Measurements from ENCODE around the gene LAMTOR2. TPM values are rescaled to one million over a fixed set of nuclear protein-coding genes. Genes with fewer than 3 reads are reported as not detected.
A peak's percentile ranks its signal among the peaks of the same experiment; 100 is the strongest.

LAMTOR2 gene
- total and polyA plus RNA-seq, 9 of the 15 experiments (the other 6 are each of a cell fraction or from before 2014, with no cell fraction given) = 39.0 to 161 (median 74.6) TPM

DNA sequence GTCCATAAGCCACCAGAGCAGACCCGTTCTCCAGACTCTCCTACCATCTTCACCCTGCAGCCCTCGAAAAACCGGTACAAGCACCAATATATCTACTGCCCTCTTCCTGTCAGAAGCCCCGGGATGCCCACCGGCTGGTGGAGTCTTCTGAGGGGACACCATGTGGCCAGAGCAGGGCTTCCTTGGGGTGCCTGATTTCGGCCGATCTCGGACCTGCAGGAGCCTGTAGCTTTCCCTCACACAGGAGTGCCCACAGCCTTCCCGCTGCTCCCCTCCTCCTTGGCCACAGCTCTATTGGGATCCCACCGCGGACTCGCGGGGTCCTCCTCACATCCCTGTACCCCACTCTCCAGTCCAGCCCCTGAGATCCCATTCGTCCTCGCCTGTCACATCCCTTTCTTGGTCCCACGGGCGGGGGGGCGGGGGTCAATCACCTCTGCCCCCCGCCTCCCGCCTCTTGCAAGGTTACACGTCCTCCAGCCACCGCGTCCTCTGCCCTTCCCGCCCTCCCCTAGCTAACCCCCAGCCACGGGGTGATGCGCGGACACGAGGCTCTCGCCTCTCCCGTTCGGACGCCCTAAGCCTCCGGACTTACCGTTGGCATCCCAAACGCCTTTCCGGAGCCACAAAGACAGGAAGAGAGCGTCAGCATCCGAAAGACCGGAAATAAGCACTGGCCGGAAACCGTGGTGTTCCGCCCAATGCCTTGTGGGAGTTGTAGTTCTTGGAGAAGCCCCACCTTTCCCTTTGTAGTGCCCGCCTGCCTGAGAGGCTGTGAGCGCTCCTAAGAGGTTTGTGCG is 34.1 kb upstream of the LAMTOR2 start, which contains the start of gene SSR2 (continued):
- no peak for TF ChIP-seq SMC3 (conservative IDR thresholded peaks at IDR 0.05; ENCODE audit: insufficient read depth, low read depth, low read length)
- no peak for TF ChIP-seq SNRNP70 (optimal IDR thresholded peaks at IDR 0.05; ENCODE audit: low read depth, low read length)
- TF ChIP-seq HCFC1 (IDR thresholded peaks at IDR 0.05; ENCODE audit: low read depth, low read length) = peak; percentile 95
- TF ChIP-seq ZNF253 (CRISPR knock-in tag; conservative IDR thresholded peaks at IDR 0.05) = no peak
- no peak for TF ChIP-seq ZBTB17 (CRISPR knock-in tag; IDR thresholded peaks at IDR 0.05)
- no peak for TF ChIP-seq WHSC1 (IDR thresholded peaks at IDR 0.05; ENCODE audit: low read length)
- no peak for TF ChIP-seq ZC3H8 (IDR thresholded peaks at IDR 0.05)
- peak; percentile 89 for TF ChIP-seq ELF1 (tag; IDR thresholded peaks at IDR 0.05)
- no peak for TF ChIP-seq TEAD2 (tag; IDR thresholded peaks at IDR 0.05)
- no peak for TF ChIP-seq KLF6 (CRISPR knock-in tag; IDR thresholded peaks at IDR 0.05; ENCODE audit: borderline replicate concordance)
- no peak for TF ChIP-seq THRB (CRISPR knock-in tag; conservative IDR thresholded peaks at IDR 0.05)
- TF ChIP-seq ARID2 (IDR thresholded peaks at IDR 0.05) = no peak
- no peak for TF ChIP-seq RFX1 (IDR thresholded peaks at IDR 0.05)
- TF ChIP-seq, protein P1, sequence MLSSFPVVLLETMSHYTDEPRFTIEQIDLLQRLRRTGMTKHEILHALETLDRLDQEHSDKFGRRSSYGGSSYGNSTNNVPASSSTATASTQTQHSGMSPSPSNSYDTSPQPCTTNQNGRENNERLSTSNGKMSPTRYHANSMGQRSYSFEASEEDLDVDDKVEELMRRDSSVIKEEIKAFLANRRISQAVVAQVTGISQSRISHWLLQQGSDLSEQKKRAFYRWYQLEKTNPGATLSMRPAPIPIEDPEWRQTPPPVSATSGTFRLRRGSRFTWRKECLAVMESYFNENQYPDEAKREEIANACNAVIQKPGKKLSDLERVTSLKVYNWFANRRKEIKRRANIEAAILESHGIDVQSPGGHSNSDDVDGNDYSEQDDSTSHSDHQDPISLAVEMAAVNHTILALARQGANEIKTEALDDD (IDR thresholded peaks at IDR 0.05) = no peak
- TF ChIP-seq, protein P2, sequence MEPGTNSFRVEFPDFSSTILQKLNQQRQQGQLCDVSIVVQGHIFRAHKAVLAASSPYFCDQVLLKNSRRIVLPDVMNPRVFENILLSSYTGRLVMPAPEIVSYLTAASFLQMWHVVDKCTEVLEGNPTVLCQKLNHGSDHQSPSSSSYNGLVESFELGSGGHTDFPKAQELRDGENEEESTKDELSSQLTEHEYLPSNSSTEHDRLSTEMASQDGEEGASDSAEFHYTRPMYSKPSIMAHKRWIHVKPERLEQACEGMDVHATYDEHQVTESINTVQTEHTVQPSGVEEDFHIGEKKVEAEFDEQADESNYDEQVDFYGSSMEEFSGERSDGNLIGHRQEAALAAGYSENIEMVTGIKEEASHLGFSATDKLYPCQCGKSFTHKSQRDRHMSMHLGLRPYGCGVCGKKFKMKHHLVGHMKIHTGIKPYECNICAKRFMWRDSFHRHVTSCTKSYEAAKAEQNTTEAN (CRISPR knock-in tag; IDR thresholded peaks at IDR 0.05) = no peak
- peak; percentile 61; the same call in 1 of the 2 replicates for TF ChIP-seq PML (IDR thresholded peaks at IDR 0.05; ENCODE audit: low read length)
- TF ChIP-seq CSDE1 (IDR thresholded peaks at IDR 0.05) = no peak
- peak; percentile 90 for TF ChIP-seq RBFOX2 (IDR thresholded peaks at IDR 0.05; ENCODE audit: low read depth, low read length)
- TF ChIP-seq SPI1 (IDR thresholded peaks at IDR 0.05; ENCODE audit: borderline replicate concordance, low read depth, low read length) = no peak
- no peak for TF ChIP-seq HNRNPK (IDR thresholded peaks at IDR 0.05; ENCODE audit: low read depth, low read length, poor library complexity, severe bottlenecking)
- no peak for TF ChIP-seq FOXK2 (conservative IDR thresholded peaks at IDR 0.05 in 1 of 2, IDR thresholded peaks at IDR 0.05 in 1 of 2; ENCODE audit: low read depth in 2 of 2)
- no peak for TF ChIP-seq ZNF146 (CRISPR knock-in tag; IDR thresholded peaks at IDR 0.05; ENCODE audit: unreplicated experiment)
- no peak for TF ChIP-seq SRSF9 (IDR thresholded peaks at IDR 0.05; ENCODE audit: borderline replicate concordance, low read depth, low read length)
- TF ChIP-seq ZNF175 (CRISPR knock-in tag; IDR thresholded peaks at IDR 0.05; ENCODE audit: low read depth) = no peak
- TF ChIP-seq, protein P3, sequence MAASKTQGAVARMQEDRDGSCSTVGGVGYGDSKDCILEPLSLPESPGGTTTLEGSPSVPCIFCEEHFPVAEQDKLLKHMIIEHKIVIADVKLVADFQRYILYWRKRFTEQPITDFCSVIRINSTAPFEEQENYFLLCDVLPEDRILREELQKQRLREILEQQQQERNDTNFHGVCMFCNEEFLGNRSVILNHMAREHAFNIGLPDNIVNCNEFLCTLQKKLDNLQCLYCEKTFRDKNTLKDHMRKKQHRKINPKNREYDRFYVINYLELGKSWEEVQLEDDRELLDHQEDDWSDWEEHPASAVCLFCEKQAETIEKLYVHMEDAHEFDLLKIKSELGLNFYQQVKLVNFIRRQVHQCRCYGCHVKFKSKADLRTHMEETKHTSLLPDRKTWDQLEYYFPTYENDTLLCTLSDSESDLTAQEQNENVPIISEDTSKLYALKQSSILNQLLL (CRISPR knock-in tag; IDR thresholded peaks at IDR 0.05; ENCODE audit: borderline replicate concordance) = no peak
- TF ChIP-seq BRD9 (IDR thresholded peaks at IDR 0.05; ENCODE audit: low read depth, partially characterized antibody) = no peak
